HG02973 (cell line): Measurements from ENCODE around the gene MLC1.

Experiments
- ATAC-seq: cut with Tn5 transposase; IDR thresholded peaks from one replicate; pipeline ENCODE4 v1.9.1; 2021; ENCODE audit warnings: moderate library complexity; ENCODE audit not compliant: unreplicated experiment

The MLC1 gene

GRCh38 chr22:50058906-50059880 is 26.0 kb downstream of the MLC1 start:
- ATAC-seq: no peak

DNA sequence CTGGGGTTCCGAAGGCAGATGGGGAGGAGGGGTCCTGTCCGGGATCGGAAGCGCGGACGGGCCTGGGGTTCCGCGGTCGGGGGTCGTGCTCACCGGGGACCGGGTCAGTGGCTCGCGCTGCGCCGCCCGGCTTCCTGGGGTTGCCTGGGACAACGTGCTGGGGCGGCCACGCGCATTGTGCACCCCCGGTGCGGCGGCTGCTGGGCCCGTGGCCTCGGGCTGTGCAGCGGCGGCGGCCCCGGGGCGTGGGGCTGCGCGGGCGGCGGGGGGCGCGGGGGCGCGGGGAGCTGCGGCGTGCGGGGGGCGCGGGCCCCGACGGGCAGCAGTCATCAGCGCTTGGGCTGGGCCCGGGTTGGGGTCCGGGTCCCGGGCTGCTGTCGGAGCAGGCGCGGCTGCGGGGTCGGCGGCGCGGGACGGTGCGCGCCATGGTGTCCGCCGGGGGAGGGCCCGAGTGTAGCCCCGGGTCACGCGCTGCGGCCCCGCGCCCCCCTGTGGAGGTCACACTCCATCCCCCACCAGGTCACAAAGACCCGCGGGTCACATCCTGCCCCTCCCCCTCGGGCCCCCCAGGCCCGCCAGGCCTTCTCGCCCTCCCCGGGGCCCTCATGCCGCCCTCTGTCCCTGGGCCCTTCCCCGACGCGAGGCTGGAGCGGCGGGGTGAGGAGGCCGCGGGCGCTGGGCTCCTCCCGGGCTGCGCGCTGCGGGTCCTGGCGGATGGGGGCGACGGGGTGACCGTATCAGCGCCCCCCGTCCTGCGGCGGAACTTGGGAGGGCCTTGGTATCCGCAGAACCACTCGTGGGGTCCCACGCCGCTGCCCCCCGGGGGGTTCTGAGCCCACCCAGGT is 26.9 kb downstream of the MLC1 start, which contains the start of gene TTLL8:
Gene TTLL8, minus strand, starts transcription at position 238 of the 845 bp plus-strand sequence.
- no peak for ATAC-seq

- ATAC-seq: no peak
Measured at GRCh38 chr22:50057278-50058060, 27.8 kb downstream of the MLC1 start.

DNA sequence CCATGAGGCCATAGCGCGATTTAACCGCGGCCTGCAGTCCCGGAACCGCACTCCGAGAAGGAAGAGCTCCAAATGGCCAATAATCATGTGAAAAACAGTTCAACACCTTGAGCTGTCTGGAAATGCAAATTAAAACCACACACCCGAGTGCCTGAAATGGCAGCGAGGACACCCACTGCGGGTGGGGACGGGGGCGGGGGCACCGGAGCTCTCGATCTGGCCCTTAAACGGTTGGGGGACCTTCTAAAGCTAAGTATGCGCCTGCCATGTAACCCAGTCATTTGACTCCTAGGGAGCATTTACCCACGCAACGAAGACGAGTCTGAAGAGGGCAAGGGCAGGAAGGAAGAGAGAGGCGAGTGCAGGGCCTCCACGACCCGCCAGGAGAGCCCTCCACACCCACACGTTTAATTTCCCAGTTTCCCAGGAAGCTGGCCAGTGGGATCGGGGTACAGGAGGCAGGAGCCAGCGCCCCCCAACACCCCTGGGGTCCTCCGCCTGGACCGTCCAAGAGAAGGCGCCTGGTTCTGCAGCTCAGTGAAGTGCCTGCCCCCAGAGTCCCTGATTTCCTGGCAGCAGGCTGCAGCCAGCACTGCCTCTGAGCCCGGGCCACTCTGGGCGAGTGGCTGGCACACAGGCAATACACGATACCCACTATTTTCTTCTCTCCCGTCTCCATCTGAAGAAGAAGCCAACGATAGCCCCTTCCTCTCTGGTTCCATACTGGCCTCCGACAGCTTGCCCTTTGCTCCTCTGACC is 28.8 kb downstream of the MLC1 start:
- no peak for ATAC-seq

GRCh38 chr22:50053861-50054260 is 31.4 kb downstream of the MLC1 start:
- ATAC-seq: no peak

GRCh38 chr22:50051930-50052329 is 33.3 kb downstream of the MLC1 start:
- ATAC-seq: no peak

DNA sequence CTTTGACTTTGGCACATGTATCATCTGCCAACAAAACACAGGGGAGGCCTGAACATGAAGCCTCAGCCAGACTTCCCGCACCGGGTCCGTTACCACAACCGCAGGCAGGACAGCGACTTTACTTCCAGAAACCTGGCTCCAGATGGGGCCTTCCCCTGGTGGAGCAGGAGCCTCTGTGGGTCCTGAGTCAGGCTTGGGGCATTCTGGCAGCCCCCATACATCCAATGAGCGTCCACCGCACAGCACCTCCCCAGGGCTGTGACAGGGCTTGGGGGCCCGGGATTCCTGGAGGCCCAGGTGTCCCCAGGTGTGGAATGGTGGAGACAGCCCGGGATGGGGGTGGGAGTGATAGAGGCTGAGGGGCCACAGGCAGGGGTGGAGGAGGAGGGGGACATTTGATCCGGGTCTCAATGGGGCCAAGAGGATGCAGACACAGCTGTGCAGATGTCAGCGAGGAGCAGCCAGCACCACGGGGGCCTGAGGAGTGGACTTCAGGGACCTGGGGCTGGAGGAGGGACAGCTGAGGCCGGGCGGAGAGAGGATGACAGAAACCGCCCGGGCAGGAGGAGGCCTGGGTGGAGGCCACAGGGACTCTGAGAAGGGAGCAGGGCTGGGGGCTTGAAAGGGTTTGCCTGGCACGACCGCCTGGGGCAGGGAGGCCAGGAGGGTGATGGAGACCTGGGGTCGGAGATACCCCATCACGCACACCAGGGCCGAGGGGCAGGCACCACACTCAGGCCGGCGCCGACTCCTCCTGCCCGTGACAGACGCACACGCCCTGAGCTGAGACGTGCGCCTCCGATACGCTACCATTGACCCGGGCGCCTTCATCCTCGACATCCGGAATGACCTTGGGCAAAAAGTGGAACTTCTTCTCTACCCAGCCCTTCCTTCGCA is 35.7 kb downstream of the MLC1 start:
- ATAC-seq: no peak

DNA sequence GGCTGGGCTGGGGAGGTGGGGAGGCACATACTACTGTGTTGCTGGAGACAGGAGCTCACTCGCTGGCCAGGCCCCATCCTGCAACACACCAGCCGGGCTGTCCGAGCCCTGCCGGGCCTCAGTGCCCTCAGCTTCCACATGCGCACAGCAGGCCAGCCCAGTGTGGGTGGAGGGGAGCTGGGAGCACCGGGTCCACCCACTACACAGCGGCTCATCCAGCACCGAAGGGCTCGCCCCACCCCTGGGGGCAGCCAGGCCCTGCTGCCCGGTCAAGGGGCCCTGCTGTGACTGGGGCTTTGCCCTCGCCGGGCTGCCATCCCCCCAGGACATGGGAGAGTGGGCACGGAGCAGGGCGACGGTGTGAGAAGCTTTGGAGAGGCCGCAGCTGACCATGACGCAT is 36.4 kb downstream of the MLC1 start:
- ATAC-seq: no peak

GRCh38 chr22:50048061-50048765 is 37.0 kb downstream of the MLC1 start:
- no peak for ATAC-seq

DNA sequence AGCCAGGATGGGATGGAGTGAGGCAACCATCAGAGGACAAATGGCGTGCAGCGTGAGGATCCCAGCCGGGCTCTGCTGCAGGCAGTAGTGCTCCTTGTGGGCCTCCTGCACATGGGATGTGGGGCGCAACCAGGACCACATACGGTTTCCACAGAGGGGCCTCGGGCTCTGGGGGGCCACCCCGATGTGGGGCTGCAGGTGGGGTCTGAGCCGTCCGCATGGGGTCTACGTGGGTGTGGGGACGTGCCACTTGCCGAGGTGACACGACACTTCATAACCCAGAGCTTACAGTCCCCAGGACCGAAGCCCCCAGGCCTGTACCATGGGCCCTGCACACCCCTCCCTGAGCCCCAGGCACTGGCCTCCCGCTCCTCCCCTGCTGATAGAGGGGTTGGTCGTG is 37.9 kb downstream of the MLC1 start:
- ATAC-seq: no peak

DNA sequence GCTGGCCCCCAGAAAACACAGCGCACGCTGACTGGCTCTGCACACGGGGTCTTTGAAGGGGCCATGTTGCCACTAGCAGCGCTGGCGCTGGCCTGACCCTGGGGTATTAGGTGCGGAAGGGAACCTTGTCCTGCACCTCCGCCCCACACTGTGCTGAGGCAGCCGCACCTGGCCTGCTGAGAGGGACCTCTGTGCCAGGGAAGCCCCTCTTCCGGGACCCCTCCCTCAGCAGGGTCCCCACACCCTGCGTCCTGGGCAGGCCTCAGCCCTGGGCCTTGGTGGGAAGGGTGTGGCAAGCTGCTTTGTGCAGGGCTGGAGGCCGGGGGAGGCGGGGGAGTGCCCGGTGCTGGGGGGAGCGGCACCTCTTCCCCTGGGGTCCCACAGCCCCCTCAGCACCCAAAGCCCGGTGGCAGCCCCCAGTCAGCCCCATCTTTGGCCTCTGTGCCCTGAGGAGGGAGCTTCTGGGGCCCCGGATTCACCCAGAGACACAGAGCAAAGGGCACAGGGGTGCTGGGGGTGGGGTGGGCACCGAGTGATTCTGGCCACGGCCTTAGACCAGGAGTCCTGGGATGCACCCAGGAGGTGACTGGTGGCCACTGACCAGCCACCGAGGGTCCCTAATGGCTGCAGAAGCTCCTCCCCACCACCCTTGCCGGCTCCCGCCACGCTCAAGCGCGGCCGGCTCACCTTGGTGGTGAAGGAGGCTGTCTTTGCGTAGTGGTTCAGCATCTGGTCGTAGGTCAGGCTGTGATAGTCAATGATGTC is 38.6 kb downstream of the MLC1 start:
- ATAC-seq: no peak

DNA sequence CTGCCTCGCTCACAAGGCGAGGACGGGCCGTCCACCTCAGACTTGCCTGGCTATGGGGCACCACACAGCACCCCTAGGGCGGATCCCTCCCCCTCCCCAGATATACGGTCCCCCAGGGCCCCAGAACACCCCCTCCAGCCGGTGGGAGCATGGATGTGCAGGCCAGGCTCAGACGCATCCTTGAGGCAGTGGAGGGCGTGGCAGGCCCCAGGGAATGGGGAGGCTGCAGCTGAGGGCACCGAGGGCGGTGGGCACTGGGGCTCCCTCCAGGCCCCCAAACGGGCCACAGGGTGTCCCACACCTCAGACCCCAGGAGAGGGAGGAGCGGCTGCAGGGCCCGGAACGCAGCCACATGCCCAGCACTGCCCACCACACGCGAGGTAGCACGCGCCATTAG is 39.2 kb downstream of the MLC1 start:
- no peak for ATAC-seq

- no peak for ATAC-seq
Measured at GRCh38 chr22:50045211-50046018, 39.8 kb downstream of the MLC1 start.

- ATAC-seq: no peak
Measured at GRCh38 chr22:50044485-50045118, 40.6 kb downstream of the MLC1 start.

DNA sequence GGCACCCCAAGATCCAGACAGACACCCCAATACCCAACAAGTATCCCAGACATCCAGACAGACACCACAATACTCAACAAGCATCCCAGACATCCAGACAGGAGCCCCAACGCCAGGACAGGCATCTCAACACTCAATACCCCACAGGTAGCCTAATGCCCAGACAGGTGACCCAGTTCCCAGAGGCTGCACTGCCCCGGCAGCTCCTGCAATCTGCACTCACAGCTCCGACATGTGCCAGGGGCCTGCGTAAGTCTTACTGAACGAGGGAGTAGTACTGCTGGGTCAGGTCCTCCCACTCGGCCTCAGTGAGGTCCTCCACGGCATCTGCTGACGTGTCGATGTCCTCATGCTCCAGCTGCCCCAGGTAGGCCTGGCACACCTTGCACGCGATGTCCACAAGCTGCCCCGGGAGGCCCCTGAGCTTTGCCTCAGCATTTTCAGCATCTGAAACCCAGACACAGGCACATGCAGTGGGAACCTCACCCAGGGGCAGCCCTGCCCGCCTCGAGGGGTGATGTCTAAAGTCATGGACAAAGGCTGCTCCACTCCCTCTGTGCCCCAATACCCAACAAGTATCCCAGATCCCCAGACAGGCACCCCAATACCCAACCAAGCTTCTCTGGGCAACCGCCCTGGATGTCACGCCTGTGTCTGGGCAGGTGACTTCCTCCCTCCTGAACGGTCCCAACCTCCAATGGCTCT is 43.7 kb downstream of the MLC1 start:
- no peak for ATAC-seq

- ATAC-seq: no peak
Measured at GRCh38 chr22:50040717-50041116, 44.5 kb downstream of the MLC1 start.
